ENCODE data around the gene L2HGDH. TPM values are rescaled to one million over a fixed set of nuclear protein-coding genes. Genes with fewer than 3 reads are reported as not detected.
A peak's percentile ranks its signal among the peaks of the same experiment; 100 is the strongest.

Gene L2HGDH
- total and polyA plus RNA-seq, 9 of the 15 experiments (the other 6 are each of a cell fraction or from before 2014, with no cell fraction given) = 1.7 to 16.1 (median 10.5) TPM

- TF ChIP-seq ZNF277 (CRISPR knock-in tag; IDR thresholded peaks at IDR 0.05; ENCODE audit: borderline replicate concordance) (no peak), SAFB2 (IDR thresholded peaks at IDR 0.05; ENCODE audit: borderline replicate concordance, low read depth, low read length, severe bottlenecking) (no peak), CHCHD3 (CRISPR knock-in tag; IDR thresholded peaks at IDR 0.05) (no peak), CHD7 (IDR thresholded peaks at IDR 0.05; ENCODE audit: low read depth, low read length) (no peak), MTA1 (IDR thresholded peaks at IDR 0.05; ENCODE audit: borderline replicate concordance) (no peak), ZNF740 (CRISPR knock-in tag; IDR thresholded peaks at IDR 0.05) (0 out of 2 replicates have a peak, but pooled peaks have one; percentile 10), ZNF740 (tag; IDR thresholded peaks at IDR 0.05) (no peak), YY1 (IDR thresholded peaks at IDR 0.05; ENCODE audit: borderline replicate concordance in 1 of 3, control insufficient read depth in 1 of 3, extremely low read depth in 1 of 3, insufficient read depth in 3 of 3, insufficient read length in 1 of 3, insufficient replicate concordance in 2 of 3, low read depth in 1 of 3, low read length in 2 of 3) (peak in 1 of 3 experiments; percentile 28), ARID3A (IDR thresholded peaks at IDR 0.05; ENCODE audit: borderline replicate concordance, low read depth, low read length) (no peak), GATAD2A (IDR thresholded peaks at IDR 0.05) (0 out of 2 replicates have a peak, but pooled peaks have one; percentile 27)
These were observed at the start of gene L2HGDH, which contains the start of gene DMAC2L (continued) for GRCh38 chr14:50311972-50312733.
